AG08395 (cell line): Measurements from ENCODE around the gene ZNF835.

Experiments
- DNase-seq: peaks from one replicate; pipeline ENCODE4 v3.0.0; 2012; ENCODE audit warnings: mixed read lengths, low spot score

Gene ZNF835

GRCh38 chr19:56661248-56661647 is 10.3 kb downstream of the ZNF835 start:
- no peak for DNase-seq

- DNase-seq = no peak
Observed at GRCh38 chr19:56660381-56661107, 11.0 kb downstream of the ZNF835 start.

GRCh38 chr19:56654151-56654550 is 17.4 kb downstream of the ZNF835 start:
- DNase-seq = no peak

DNA sequence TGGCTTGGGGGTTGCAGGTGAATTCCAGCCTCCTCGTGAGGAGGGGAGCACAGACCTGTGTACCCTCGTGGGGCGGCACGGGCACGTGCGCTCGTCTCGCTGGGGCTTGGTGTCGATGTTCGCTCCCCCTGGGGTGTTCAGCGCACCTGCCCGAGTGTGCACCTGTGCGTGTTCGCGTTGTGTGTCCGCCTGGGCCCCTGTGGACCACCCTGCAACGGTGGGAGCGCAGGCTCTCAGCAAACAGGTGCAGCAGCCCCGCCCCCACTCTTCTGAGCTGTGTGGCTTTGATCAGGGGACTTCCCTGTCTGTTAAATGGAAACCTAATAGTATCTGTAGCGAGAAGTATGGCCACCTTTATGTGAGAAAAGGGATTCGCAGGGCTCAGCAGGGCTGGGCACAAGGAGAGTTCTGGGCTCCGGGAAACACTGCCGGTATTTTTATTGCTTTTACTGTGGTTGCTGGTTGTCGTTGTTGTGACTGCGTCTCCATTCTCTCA is 28.0 kb downstream of the ZNF835 start:
- no peak for DNase-seq

GRCh38 chr19:56642711-56643459 is 28.7 kb downstream of the ZNF835 start, which contains the start of gene SMIM17:
Gene SMIM17 (plus strand): TSS chr19:56643159. CDS start chr19:56645668, 2,509 bp downstream.
- DNase-seq = no peak

GRCh38 chr19:56639217-56639616 is 32.3 kb downstream of the ZNF835 start:
- no peak for DNase-seq

DNA sequence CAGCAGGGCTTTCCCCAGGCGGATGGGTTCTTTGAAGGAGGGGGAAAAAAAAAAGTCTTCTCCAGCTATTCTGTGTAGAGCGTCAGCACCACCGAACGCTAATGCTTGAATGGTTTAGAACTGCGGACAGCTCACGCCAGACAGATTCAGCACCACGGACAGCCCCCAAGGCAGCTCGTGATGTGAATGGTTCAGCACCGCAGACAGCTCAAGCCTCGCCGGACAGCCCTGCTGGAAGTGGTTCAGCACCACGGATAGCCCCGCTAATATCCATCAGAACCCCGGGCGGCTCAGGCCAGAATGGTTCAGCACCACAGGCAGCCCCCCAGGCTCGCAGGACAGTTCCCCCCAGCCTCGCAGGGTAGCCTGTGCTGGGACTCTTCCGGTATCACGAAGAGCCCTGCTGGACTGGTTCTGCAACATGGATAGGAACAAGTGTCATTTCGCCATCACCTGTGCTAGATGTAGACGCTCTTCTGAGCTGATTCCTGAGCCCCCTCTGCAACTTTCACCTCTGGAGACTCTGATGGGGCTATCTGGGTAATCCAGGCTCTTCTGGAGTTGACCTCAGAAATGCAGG is 33.5 kb downstream of the ZNF835 start:
- DNase-seq = peak; percentile 35

DNA sequence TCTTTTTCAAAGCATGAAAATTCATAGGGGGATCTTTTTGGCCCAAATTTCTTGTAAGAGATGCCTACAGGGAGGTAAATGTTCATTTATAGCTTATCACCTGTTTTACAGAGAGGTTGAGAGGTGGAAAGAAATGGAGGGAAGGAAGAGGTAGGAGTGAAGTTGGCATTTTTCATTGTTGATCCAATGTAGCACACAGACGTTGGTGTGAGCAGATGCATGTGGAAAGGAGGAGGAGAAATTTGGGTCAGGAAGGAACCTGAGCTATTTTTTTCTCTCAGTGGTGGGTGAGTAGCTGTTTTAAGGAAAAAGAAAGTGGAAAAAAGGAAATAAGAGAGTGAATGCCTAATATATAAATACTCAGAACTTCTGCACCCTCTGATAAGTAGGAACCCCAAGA is 38.5 kb downstream of the ZNF835 start:
- no peak for DNase-seq

DNA sequence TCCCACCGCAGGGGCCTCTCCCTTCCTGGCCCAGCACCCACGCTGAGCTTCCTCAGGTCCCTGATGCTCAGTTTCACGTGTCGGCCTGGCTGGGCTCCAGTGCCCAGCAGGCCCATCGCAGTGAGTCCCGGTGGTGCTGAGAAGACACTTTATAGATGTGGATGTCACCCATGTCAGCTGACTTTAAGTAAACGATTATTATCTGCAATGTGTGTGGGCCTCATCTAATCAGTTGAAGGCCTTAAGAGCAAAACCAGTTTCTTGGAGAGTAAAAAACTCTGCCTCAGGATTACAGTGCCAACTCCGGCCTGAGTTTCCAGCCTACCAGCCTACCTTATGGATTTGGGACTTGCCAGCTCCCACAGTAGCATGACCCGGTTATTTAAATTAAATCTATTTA is 45.8 kb downstream of the ZNF835 start:
- no peak for DNase-seq

GRCh38 chr19:56623006-56623405 is 48.6 kb downstream of the ZNF835 start:
- DNase-seq = no peak

GRCh38 chr19:56622374-56622773 is 49.2 kb downstream of the ZNF835 start:
- no peak for DNase-seq

- DNase-seq = no peak
Observed at GRCh38 chr19:56619121-56619520, 52.4 kb downstream of the ZNF835 start.

- no peak for DNase-seq
Observed at GRCh38 chr19:56617531-56617930, 54.0 kb downstream of the ZNF835 start.

DNA sequence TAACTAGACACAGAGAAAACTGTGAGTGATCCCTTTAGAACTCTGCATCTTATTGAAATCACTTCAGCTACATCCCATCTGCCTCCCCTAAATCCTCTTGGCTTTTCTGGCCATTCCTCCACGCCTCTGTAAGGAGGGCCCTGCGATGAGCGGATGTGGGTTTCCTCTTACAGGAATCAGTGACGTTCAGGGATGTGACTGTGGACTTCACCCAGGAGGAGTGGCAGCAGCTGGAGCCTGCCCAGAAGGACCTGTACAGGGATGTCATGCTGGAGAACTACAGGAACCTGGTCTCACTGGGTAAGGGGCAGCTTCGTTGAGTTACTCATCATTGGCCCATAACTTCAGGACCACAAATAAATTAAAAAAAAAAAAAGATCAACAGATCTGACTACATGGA is 57.9 kb downstream of the ZNF835 start:
- no peak for DNase-seq

GRCh38 chr19:56612737-56613136 is 58.8 kb downstream of the ZNF835 start:
- DNase-seq = no peak
